Dermis blood vessel endothelial cell (primary cell): ENCODE data around the gene FGGY. TPM values are rescaled to one million over a fixed set of nuclear protein-coding genes. Genes with fewer than 3 reads are reported as not detected.
"Not testable (repeated sequence)": the region's sequence is repeated elsewhere in the genome, so short reads cannot be mapped to it uniquely, and the experiment has no call there.

Experiments used
- DNase-seq: peaks from one replicate; pipeline ENCODE4 v3.0.0; 2010
- total RNA-seq: library from RNA; depleted of rRNA; stranded (reverse); fragments of >200 nt; gene quantifications from 2 replicates; pipeline ENCODE4 v1.2.3, GENCODE V29; 2014

FGGY gene
- total RNA-seq, 1 donor from 2014 or later, result 7.3 TPM

DNA sequence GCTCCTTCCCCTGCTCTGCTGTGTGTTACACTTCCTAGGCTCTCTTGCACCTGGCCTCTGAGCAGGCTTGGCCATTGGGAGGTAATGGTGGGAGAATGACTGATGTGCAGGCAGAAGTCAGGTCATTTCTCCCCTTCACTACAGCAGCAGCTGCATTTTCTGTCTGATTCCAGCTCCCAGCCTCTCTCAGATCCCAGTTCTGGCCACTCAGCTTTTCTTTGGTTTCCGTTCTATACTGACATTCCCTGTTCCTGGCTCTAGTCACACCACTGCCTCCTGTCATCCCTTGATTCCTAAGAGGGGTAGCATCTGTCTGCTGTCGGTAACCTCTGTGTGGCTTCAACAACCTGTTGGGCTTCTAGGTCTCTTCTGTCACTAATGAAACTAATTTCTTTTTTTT is 390.2 kb downstream of the FGGY start:
- no peak for DNase-seq

DNA sequence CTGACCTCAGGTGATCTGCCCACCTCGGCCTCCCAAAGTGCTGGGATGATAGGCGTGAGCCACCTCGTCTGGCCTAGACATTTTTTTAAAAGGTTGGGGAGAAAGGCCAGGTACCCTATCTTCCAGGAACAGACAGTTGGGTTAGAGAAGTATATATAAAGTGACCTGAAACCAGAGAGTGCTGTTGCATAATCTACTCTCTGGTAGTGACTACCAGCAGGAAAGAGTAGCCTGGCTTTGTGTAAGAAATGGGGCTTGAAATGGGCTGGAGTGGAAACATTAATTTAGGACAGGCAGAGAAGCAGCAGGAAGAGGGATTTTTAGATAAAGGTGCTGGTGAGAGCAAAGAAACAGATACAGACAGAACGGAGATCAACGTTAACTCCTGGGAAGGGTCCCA is 392.1 kb downstream of the FGGY start:
- DNase-seq, result no peak

DNA sequence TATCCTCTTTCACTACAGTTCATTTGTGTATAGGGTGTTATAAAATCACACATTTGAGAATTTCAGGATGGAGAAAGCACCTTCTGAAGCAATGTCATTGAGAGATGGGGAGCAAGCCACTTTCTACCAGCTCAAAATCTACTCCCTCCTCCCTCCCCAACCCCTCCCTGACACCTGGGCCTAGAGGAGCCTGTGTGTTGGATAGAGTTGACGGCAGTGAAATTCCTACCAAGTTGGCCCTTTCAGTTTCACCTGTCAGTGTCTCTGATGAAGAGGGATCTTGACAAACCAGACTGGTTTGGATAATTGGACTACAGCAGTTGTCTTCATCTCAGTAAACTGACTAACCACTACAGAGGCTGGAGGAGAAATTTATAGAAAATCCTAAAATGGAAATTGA is 392.8 kb downstream of the FGGY start:
- no peak for DNase-seq

DNA sequence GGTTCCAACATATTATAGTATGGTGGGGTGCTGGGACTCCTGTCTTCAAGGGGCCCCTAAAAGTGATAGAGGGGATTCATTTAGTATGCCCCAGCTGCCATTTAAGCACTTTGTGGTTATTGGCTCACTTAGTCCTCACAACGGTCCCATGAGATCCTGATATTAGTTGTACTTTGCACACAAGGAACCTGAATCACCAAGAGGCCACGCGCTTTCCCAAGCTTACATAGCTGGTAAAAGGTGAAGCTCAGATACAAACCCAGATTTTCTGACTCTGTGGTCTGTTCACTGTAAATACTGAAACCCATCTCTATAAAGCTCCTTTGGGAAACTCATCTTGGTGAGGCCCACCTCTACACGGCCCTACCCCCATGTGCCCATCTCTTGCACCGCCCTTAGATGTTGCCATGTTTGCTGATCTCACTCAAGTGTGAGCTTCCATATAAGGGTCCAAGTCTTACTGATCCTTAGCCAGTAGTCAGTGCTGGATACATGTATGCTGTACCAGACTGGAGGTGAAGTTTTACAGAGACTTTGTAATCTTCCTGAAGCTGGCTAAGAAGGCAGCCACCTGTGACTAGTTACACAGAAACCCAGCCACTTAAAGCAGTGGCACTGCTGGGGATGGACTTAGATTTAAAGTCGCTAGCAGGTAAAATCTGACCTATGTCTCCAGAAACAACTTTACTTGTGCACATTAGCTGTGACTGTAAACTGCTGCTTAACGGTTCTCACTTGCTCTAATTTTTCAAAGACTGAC is 393.5 kb downstream of the FGGY start:
- DNase-seq, result no peak

DNA sequence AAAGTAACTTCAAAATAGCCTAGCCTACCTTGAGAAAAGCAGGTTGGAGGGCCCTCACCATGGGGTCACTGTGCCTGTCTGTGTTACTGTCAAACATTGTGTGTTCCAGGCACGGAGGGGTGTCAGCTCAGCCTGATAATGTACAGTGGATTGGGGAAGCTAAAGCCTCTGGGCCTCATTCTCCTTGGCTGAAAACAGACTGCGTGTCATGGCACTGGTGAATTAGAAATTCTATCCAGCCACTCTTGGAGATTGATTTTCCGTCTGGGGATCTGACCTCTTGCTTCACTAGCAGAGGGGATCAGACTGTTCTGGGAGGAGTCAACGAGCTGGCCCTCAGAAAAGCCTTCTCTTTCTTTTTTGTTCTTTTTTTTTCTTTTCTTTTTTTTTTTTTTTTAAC is 394.4 kb downstream of the FGGY start:
- no peak for DNase-seq

DNA sequence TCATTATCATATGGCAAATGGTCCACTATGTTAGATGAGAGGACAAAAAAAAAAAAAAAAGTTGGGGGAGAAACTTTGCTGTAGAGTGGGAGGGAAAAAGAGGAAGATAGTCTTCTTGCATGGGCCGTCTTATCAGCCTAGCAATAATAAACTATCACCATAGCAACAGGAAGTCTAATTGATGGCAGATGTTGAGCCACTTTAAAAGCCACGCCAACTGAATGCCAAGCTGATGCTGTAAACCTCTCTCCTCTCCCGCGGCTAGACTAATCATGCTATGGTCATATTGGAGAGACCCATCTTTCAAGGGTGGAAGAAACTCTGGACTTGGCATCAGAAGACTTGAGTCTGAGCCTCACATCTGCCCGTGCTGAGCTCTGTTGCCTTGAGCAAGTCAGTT is 395.7 kb downstream of the FGGY start:
- DNase-seq, result no peak

DNA sequence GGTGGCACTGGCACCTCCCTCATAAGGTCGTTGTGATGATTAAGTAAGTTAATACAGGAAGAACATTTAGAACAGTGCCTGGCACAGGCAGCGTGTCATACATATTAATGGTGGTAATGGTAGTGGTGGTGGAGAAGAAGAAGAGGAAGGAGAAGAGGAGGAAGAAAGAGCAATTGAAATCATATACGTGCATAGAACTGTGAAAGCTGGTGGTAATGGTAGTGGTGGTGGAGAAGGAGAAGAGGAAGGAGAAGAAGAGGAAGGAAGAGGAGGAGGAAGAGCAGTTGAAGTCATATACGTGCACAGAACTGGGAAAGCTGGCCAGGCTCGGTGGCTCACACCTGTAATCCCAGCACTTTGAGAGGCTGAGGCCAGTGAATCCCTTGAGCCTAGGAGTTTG is 396.5 kb downstream of the FGGY start:
- DNase-seq, result no peak

DNA sequence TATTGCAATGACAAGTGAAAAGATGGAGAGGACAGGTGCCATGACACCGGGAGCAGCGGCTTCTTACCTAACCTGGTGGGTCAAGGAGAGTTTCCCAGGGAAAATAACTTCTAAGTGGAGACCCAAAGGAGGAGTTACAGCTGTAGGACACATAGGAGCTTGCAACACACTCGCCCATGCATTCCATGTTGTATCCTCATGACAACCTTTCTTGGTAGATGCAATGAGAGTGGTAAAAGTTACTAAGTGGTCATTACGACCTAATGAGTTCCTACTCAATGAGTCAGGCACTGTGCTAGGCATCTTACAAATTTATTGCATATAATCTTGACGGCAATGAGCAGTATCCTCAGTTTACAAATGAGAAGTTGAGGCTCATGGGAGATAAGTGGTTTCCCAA is 398.4 kb downstream of the FGGY start:
- no peak for DNase-seq

DNA sequence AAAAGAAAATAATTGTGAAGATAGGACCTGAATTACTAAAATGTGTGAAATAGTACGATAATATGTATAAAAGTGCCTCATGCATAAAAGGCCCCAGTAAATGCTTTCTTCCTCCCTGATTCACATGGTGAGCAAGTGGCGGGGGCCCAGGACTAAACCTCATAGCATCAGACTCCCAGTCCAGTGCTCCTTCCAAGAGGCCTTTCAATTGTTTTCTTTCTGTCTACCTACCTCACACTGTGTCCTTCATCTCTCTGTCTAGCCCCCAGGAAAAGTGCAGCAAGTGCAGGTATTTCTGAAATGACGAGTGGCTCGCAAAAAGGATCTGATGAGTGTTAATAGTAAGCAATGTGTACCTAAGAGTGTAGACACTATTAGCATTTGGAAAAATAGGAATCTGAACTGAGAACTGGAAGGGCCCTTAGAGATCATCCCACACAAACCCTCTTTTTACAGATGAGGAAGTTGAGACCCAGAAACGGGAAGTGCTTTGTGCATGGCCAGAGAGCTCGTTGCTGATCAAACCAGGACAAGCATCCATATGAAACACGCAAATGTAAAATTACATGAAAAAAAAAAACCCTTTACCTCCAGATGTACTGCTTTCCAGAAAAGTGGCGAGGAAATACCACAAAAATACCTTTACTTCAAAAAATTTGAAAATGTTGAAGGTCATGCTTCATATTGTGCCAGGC is 399.7 kb downstream of the FGGY start:
- DNase-seq, result no peak

DNA sequence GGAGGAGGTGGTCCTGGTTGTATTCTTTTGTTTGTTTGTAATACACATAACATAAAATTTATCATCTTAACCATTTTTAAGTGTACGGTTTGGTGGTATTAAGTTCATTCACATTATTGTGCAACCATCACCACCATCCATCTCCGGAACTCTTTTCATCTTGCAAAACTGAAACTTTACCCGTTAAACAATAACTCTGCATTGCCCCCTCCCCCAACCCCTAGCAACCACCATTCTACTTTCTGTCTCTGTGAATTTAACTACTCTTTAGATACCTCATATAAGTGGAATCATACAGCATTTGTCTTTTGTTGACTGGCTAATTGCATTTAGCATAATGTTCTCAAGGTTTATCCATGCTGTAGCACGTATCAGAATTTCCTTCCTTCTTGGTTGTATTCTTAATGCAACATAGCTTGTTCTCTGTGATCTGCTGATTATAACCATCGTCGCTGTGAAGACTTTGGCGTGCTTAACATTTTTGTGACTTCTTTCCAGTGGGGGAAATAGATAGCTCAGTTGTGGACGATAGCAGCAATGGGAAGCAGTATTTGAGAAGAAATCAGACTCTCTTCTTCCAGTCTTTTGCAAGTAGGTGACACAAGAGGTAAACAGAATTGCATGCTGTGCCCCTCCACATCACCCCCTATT is 400.4 kb downstream of the FGGY start:
- DNase-seq, result no peak

DNA sequence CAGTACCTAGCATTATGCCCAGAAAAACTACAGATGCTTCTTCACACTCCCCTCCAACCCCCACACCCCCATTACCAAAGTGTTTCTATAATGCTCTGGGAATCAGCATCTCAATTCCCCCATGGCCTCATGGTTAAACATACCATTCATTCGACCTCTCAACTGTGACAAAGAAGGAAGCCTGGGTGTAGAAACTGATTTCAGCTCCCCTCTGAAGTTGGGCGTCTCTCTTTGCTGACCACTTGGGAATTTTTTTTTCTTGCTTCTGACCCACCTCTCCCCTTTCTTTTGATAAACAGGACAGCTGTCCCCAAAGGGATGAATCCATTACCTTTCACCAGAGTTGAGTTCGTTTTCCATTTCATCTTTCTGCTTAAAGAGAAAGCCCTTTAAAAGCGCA is 401.5 kb downstream of the FGGY start:
- no peak for DNase-seq

DNA sequence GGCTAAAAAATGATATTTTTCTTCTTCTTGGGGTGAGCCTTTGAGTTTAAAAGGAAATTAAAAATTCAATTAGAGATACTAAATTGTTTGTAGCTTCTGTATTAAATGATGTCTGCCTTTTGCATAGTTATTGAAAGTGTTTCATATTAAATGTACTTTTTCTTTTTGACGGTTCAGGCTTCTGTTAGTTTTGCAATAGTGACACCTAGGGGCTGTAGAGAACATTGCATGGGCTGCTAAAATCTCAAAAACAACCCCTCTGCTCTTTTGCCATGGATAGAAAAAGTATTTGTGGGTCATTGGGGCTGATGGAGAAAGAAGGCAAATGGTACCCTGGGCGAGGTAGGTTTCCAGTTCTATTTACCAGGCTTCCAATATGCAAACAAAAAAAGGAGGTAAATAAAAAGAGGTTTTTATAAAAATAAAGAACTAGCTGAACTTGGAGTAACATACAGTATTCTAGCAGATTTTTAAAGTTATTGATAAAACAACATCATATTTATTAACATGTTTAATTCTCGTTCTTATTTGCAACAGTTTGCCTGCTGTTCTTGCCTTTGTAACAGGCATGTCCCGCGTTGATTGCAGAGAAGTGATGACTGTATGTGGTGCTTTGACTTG is 402.4 kb downstream of the FGGY start:
- DNase-seq, result peak; percentile 77

DNA sequence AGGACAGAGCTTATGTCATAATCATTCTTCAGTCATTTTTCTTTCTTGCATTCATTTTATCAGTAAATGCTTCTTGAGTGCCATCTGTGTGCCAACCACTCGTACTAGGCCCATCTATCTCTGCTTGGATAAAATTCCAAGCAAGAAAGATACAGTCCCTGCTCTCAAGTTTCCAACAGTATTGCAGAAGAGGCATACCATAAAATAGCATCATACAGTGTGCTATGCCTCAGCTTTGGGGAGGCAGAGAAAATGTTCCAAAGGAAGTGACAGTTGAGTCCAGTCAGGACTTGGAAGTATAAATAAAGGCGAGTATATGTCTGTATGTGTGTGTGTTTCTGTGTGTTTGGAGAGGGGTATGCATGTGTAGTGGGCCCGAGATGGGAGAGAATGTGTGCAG is 404.5 kb downstream of the FGGY start:
- DNase-seq, result no peak

DNA sequence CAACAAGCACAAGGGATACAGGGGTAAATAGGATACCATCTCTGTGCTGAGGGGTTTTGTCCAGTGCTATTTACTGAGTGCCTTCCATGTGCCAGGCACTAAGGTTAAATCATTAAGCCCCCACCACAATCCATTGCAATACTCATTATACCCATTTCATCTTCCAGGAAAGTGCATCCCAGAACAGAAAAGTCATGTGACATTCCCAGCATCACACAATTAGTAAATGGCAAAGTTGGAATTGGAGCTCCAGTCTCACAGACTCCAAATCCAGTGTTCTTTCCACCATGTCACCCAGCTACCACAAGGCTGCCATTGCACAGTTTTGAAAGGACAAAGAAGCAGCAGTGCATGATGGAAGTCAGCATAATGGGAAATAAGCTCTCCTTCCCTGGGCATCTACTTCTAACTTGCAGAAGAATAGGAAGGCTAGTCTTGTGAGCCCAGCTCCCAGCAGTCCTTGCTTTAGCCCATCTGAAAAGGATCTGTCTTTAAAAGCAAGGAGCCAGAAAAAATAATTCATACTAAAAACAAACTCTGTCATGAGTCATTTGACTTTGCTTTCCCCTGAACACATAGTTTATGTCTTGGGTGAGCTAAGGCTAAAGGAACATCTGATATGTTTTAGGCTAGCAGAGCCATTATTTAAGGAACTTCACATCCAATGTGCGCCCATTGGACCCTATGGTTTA is 406.5 kb downstream of the FGGY start:
- peak; percentile 21 for DNase-seq

DNA sequence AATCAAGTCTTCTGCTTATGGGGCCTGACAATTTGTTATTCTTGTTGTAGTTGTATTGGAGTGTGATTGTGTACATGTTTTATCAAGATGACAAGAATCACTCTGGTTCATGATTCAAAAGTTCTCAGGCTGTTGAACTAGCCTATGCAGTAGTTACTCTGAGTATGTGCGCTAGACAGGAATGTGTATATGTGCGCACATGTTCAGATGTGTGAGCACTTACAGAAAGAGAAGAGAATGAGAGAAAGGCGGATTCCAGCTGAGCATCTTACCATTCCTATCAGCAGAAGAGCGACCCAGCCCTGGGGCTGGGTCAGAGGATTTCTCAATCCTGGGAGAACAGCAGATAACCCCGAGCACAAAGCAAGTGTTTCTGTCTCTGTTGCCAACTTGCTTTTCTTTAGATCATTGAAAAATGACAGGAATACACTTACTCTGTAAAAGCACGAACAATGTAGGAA is 407.1 kb downstream of the FGGY start:
- no peak for DNase-seq

DNA sequence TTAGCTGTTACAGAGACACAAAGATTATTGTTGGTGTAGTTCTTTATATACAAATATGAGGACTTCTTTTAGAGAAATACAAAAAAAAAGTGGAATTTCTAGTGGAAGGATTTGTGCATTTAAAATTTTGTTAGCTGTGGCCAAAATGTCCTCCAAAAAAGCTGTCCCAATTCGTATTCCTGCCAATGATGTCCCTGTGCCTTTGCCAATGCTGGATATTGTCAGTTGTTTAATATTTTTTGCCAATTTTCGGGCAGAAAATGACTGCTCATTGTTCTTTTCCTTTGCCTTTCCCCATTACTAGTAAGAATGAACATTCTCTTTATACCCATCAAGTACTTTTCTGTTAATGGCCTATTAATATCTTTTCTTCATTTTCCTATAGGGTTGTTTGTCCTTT is 407.8 kb downstream of the FGGY start:
- no peak for DNase-seq

DNA sequence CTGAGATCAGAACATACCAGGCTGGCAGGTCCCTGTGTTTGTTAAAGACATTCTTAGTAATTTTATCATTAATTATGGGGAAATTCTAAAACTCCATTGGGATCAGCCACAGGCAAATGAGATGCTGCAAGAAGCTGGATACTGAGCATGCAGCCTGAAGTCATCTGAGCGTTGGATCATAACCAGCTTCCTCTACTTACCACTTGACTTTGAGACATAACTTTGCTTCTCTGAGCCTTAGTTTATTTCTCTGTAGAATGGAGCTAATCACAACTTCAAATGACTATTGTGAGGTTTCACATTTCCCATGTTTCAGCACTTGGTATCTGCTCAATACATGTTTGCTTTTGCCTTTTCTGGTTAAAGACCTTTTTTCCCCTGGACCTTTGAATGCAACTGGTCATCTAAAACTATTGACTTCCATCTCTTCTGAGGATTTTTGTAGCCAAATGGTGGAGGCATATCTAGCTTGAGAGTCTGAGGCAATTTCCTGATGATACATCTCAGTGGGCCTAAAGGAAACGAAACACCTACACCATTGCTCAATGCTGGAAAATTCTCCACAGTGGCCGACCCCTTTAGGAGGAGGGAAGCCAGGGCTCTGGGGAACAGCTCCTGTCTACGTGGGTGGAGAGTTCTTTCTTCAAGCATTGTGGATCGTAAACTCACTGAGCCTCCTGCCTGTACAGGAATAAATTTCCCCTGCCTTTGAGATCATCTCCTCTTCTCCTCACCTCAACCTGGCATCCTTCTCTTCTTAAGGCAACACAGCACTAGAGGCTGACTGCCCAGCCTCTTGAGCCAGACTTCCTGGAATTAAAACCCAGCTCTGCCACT is 408.8 kb downstream of the FGGY start:
- peak; percentile 60 for DNase-seq

DNA sequence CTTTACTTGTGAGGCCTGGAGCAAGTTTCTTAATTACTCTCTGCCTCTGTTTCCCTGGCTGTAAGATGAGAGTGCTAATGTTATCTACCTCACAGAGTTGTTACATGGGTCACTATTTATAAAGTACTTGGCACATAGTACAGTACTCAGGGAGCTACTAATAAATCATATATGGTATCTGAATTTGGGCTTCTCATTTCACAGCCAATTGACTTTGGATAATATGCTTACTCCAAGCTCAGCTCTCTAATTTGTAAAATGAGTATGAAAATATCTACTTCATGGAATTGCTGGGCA is 409.4 kb downstream of the FGGY start:
- no peak for DNase-seq

DNA sequence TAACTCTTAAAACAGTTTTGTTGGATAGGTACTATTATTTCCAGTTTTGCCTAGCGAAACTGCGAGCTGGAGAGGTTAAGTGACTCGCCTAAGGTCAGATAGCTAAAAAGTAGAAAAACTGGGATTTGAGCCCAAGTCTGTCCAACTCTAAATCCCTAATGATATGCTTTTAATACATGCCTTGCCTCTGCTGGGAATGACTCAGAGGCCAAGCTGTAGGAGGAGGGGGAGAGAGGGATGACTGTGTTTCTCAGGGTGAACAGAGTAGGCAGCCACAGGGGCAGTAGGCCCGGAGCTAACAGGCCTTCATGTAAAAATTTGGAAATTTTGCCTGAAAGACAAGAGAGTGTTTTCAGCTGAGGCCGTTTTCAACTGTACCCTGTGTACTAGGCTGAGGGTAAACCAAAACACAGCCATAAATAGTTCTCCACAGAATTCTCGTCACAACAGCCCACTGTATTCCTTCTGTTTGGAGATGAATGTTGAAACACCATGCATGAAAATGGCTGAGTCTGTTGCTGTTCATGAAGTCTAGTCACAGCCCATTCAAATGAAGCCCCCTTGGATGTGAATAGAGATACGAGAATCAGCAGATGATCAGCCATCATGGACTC is 410.4 kb downstream of the FGGY start:
- peak; percentile 79 for DNase-seq

DNA sequence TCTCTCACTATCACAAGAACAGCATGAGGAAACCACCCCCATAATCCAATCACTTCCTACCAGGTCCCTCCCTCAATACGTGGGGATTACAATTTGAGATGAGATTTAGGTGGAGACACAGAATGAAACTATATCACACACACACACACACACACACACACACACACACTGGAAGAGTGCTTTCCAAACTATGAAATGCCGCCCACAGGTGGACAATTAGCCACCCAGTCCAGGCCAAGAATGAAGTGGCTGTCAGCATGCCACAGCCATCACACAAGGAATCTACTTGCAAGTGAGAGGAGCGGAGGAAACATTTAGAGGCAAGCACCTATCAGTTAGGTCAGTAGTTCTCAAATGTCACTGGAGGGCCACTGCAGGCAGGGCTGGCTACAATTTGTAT is 412.4 kb downstream of the FGGY start:
- DNase-seq, result no peak

DNA sequence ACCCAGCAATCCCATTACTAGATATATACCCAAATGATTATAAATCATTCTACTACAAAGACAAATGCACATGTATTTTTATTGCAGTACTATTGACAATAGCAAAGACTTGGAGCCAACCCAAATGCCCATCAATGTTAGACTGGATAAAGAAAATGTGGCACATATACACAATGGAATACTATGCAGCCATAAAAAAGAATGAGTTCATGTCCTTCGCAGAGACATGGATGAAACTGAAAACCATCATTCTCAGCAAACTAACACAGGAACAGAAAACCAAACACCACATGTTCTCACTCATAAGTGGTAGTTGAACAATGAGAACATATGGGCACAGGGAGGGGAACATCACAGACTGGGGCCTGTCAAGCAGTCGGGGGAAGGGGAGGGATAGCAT is 414.0 kb downstream of the FGGY start:
- not testable (repeated sequence) for DNase-seq

DNA sequence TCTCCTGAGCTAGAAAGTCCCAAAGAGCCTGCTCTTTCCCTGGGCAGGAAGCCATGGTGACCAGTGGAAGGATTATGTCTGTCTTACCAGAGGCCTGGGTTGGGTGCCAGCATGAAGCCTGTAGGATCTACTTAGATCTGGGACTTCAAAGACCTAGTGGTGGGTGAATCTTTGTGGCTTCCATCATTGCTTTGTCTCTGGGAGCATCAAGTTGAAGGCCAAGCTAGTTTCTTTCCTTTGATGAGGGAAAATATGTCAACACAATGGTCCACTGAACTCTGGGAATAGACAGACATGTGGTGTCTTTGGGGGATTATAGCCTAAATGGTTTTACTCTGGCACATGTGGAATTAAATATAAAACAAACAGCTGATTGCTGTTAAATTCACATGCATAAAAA is 417.3 kb downstream of the FGGY start:
- no peak for DNase-seq
